K562 (cell line): Measurements from ENCODE around the gene RUSC1. TPM values are rescaled to one million over a fixed set of nuclear protein-coding genes. Genes with fewer than 3 reads are reported as not detected.

ENCODE experiments used
- HNRNPH1 ChIP-seq: fragments of 200-400 bp; formaldehyde crosslinking; optimal IDR thresholded peaks from 2 replicates; pipeline ENCODE3; 2017; ENCODE audit warnings: low read depth, mild to moderate bottlenecking, low read length, moderate library complexity
- HNRNPL ChIP-seq: fragments of 200-400 bp; formaldehyde crosslinking; IDR thresholded peaks from 2 replicates; pipeline ENCODE4 v1.6.1; 2017; ENCODE audit warnings: low read depth, mild to moderate bottlenecking, low read length
- KLF6 ChIP-seq: fragments of 250-450 bp; sonication (Bioruptor Pico); IDR thresholded peaks from 2 replicates; pipeline ENCODE4 v1.4.0; 2020; ENCODE audit warnings: mild to moderate bottlenecking, moderate library complexity, borderline replicate concordance
- NFE2 ChIP-seq: IDR thresholded peaks from 2 replicates; pipeline ENCODE4 v1.6.1; 2014; ENCODE audit warnings: antibody characterized with exemption, low read depth
- POLR3G ChIP-seq: IDR thresholded peaks from 2 replicates; pipeline ENCODE4 v1.6.1; 2011; ENCODE audit not compliant: insufficient read length, insufficient replicate concordance; ENCODE audit errors: extremely low read depth
- SAFB ChIP-seq: fragments of 200-400 bp; formaldehyde crosslinking; IDR thresholded peaks from 2 replicates; pipeline ENCODE4 v1.6.1; 2017; ENCODE audit warnings: low read depth, low read length, borderline replicate concordance
- ZBTB2 ChIP-seq: fragments of 450-650 bp; IDR thresholded peaks from 2 replicates; pipeline ENCODE4 v1.6.1; 2016; ENCODE audit warnings: antibody characterized with exemption
- ZNF445 ChIP-seq: fragments of 250-450 bp; sonication (Bioruptor Pico); IDR thresholded peaks from 2 replicates; pipeline ENCODE4 v1.4.0; 2020; ENCODE audit warnings: low read depth, mild to moderate bottlenecking, moderate library complexity
- ZNF780A ChIP-seq: fragments of 250-450 bp; sonication (Bioruptor Pico); IDR thresholded peaks from 2 replicates; pipeline ENCODE4 v1.5.0; 2021; ENCODE audit warnings: mild to moderate bottlenecking
- polyA plus RNA-seq, 8 experiments: library from polyadenylated mRNA; depleted of rRNA in 4 of 8; stranded (reverse) in 5 of 8; unstranded in 3 of 8; fragments of >200 nt; fragmentation: Nextera tagmentation in 2 of 8; fragmentation: Illumina TruSeq in 1 of 8; extraction: Ambion mirVana in 2 of 8; extraction: Trizol in 1 of 8; gene quantifications; 2 replicates each; pipeline versions ENCODE4 v1.2.1 to v1.2.3, GENCODE V29; 2011 to 2014; ENCODE audit warnings: inconsistent platforms in 1 of 8, missing spikeins in 1 of 8
- total RNA-seq, 7 experiments: library from RNA; depleted of rRNA in 6 of 7; stranded (reverse); fragments of >200 nt in 6 of 7; fragmentation: Illumina TruSeq in 2 of 7; extraction: Trizol in 2 of 7; gene quantifications; 2 replicates each; pipeline versions ENCODE4 v1.2.1 to v1.2.3, GENCODE V29; 2011 to 2021; ENCODE audit warnings: low replicate concordance in 1 of 7
- TF ChIP-seq, protein P1 (sequence below): sonication (generic); formaldehyde crosslinking; IDR thresholded peaks from 2 replicates; pipeline ENCODE4 v1.8.0; 2022; ENCODE audit warnings: mild to moderate bottlenecking, missing genetic modification reagents
- TF ChIP-seq, protein P2 (sequence below): sonication (generic); formaldehyde crosslinking; IDR thresholded peaks from 2 replicates; pipeline ENCODE4 v1.8.0; 2022; ENCODE audit warnings: mild to moderate bottlenecking, missing genetic modification reagents
- TF ChIP-seq, protein P3 (sequence below): fragments of 450-650 bp; IDR thresholded peaks from 2 replicates; pipeline ENCODE4 v1.6.1; 2016; ENCODE audit warnings: low read depth

RUSC1 gene
- total and polyA plus RNA-seq, 9 of the 15 experiments (the other 6 are each of a cell fraction or from before 2014, with no cell fraction given) = 5.7 to 68.3 (median 33.6) TPM

DNA sequence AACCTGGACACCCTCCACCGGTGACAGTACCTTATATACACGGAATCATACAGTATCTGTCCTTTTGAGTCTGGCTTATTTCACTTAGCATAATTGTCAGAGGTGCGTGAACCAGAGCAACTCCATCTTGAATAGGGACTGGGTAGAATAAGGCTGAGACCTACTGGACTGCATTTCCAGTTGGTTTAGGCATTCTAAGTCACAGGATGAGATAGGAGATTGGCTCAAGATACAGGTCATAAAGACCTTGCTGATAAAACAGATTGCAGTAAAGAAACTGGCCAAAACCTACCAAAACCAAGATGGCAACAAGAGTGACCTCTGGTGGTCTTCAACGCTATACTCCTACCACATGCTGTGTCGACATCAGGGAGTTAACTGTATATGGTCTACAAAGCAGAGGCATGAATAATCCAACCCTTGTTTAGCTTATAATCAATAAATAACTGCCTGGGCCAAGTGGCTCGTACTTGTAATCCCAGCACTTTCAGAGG lies 13.4 kb upstream of the RUSC1 start (continued):
- TF ChIP-seq ZBTB2 = 0 out of 2 replicates have a peak, but pooled peaks have one; percentile 48
- TF ChIP-seq, protein P1, sequence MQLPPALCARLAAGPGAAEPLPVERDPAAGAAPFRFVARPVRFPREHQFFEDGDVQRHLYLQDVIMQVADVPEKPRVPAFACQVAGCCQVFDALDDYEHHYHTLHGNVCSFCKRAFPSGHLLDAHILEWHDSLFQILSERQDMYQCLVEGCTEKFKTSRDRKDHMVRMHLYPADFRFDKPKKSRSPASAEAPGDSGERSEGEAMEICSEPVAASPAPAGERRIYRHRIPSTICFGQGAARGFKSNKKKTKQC = no peak
- no peak for TF ChIP-seq HNRNPH1
- TF ChIP-seq POLR3G = no peak
- peak; percentile 90 for TF ChIP-seq ZNF445 (CRISPR knock-in tag)
- TF ChIP-seq, protein P2, sequence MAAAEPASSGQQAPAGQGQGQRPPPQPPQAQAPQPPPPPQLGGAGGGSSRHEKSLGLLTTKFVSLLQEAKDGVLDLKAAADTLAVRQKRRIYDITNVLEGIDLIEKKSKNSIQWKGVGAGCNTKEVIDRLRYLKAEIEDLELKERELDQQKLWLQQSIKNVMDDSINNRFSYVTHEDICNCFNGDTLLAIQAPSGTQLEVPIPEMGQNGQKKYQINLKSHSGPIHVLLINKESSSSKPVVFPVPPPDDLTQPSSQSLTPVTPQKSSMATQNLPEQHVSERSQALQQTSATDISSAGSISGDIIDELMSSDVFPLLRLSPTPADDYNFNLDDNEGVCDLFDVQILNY (CRISPR knock-in tag) = no peak
- no peak for TF ChIP-seq HNRNPL
- TF ChIP-seq, protein P3, sequence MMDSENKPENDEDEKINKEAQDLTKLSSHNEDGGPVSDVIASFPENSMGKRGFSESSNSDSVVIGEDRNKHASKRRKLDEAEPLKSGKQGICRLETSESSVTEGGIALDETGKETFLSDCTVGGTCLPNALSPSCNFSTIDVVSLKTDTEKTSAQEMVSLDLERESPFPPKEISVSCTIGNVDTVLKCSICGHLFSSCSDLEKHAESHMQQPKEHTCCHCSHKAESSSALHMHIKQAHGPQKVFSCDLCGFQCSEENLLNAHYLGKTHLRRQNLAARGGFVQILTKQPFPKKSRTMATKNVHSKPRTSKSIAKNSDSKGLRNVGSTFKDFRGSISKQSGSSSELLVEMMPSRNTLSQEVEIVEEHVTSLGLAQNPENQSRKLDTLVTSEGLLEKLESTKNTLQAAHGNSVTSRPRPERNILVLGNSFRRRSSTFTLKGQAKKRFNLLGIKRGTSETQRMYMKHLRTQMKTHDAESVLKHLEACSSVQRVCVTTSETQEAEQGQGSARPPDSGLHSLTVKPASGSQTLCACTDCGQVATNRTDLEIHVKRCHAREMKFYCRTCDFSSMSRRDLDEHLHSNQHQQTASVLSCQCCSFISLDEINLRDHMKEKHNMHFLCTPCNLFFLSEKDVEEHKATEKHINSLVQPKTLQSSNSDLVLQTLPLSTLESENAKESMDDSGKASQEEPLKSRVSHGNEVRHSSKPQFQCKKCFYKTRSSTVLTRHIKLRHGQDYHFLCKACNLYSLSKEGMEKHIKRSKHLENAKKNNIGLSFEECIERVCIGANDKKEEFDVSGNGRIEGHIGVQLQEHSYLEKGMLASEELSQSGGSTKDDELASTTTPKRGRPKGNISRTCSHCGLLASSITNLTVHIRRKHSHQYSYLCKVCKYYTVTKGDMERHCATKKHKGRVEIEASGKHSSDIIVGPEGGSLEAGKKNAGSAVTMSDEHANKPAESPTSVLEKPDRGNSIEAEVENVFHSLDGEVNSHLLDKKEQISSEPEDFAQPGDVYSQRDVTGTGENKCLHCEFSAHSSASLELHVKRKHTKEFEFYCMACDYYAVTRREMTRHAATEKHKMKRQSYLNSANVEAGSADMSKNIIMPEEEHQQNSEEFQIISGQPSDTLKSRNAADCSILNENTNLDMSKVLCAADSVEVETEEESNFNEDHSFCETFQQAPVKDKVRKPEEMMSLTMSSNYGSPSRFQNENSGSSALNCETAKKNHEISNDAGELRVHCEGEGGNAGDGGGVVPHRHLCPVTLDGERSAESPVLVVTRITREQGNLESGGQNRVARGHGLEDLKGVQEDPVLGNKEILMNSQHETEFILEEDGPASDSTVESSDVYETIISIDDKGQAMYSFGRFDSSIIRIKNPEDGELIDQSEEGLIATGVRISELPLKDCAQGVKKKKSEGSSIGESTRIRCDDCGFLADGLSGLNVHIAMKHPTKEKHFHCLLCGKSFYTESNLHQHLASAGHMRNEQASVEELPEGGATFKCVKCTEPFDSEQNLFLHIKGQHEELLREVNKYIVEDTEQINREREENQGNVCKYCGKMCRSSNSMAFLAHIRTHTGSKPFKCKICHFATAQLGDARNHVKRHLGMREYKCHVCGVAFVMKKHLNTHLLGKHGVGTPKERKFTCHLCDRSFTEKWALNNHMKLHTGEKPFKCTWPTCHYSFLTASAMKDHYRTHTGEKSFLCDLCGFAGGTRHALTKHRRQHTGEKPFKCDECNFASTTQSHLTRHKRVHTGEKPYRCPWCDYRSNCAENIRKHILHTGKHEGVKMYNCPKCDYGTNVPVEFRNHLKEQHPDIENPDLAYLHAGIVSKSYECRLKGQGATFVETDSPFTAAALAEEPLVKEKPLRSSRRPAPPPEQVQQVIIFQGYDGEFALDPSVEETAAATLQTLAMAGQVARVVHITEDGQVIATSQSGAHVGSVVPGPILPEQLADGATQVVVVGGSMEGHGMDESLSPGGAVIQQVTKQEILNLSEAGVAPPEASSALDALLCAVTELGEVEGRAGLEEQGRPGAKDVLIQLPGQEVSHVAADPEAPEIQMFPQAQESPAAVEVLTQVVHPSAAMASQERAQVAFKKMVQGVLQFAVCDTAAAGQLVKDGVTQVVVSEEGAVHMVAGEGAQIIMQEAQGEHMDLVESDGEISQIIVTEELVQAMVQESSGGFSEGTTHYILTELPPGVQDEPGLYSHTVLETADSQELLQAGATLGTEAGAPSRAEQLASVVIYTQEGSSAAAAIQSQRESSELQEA = no peak
- no peak for TF ChIP-seq SAFB
- TF ChIP-seq KLF6 = peak; percentile 98
- TF ChIP-seq ZNF780A = no peak
- TF ChIP-seq NFE2 = no peak
